K562 (cell line): ENCODE data around the gene SLC1A5. TPM values are rescaled to one million over a fixed set of nuclear protein-coding genes. Genes with fewer than 3 reads are reported as not detected.

ENCODE experiments used
- BHLHE40 ChIP-seq: IDR thresholded peaks from 2 replicates; pipeline ENCODE4 v1.6.1; 2011; ENCODE audit warnings: low read length, improper control_type of control experiment
- E2F6 ChIP-seq, 2 experiments: IDR thresholded peaks; 2 replicates each; pipeline ENCODE4 v1.6.1; 2011; ENCODE audit warnings: borderline replicate concordance in 1 of 2, control low read depth in 1 of 2, low read depth in 1 of 2, low read length in 1 of 2, mild to moderate bottlenecking in 1 of 2, mixed read lengths in 1 of 2, moderate library complexity in 1 of 2; ENCODE audit not compliant: insufficient read depth in 1 of 2, insufficient read length in 1 of 2, poor library complexity in 1 of 2, severe bottlenecking in 1 of 2; ENCODE audit errors: extremely low read depth in 1 of 2
- EGR1 ChIP-seq: fragments of 450-650 bp; conservative IDR thresholded peaks from 2 replicates; pipeline ENCODE4 v1.6.1; 2017; ENCODE audit warnings: mild to moderate bottlenecking
- EP400 ChIP-seq: fragments of 450-650 bp; IDR thresholded peaks from 2 replicates; pipeline ENCODE4 v1.6.1; 2017; ENCODE audit warnings: antibody characterized with exemption, mild to moderate bottlenecking, moderate library complexity
- ETS1 ChIP-seq: conservative IDR thresholded peaks from 2 replicates; pipeline ENCODE4 v1.6.1; 2011; ENCODE audit warnings: low read depth, mild to moderate bottlenecking, low read length; ENCODE audit not compliant: control insufficient read depth
- FOS ChIP-seq: IDR thresholded peaks from 3 replicates; pipeline ENCODE4 v1.6.1; 2011; ENCODE audit not compliant: insufficient read length; ENCODE audit errors: extremely low read depth
- NFIC ChIP-seq: fragments of 450-650 bp; IDR thresholded peaks from 2 replicates; pipeline ENCODE4 v1.6.1; 2017; ENCODE audit warnings: mild to moderate bottlenecking, inconsistent platforms
- NONO ChIP-seq, 2 experiments: fragments of 200-400 bp in 1 of 2; fragments of 450-650 bp in 1 of 2; formaldehyde crosslinking in 1 of 2; IDR thresholded peaks; 2 replicates each; pipeline ENCODE4 v1.6.1; 2017; ENCODE audit warnings: low read depth in 2 of 2, mild to moderate bottlenecking in 2 of 2, moderate library complexity in 2 of 2, low read length in 1 of 2
- SETDB1 ChIP-seq: IDR thresholded peaks from one replicate; pipeline ENCODE4 v1.6.1; 2012; ENCODE audit warnings: low read length, control low read depth, inconsistent platforms
- SIX5 ChIP-seq, 2 experiments: IDR thresholded peaks; 2 replicates each; pipeline ENCODE4 v1.6.1; 2011; ENCODE audit warnings: low read length in 2 of 2, borderline replicate concordance in 1 of 2, low read depth in 1 of 2, mild to moderate bottlenecking in 1 of 2, moderate library complexity in 1 of 2; ENCODE audit not compliant: insufficient read depth in 1 of 2
- SNIP1 ChIP-seq: fragments of 450-650 bp; IDR thresholded peaks from 2 replicates; pipeline ENCODE4 v1.7.1; 2017; ENCODE audit warnings: low read depth, mild to moderate bottlenecking
- SOX6 ChIP-seq: fragments of 450-650 bp; IDR thresholded peaks from 2 replicates; pipeline ENCODE4 v1.6.1; 2014; ENCODE audit warnings: mild to moderate bottlenecking
- TAF7 ChIP-seq: fragments of 450-650 bp; IDR thresholded peaks from 2 replicates; pipeline ENCODE4 v1.6.1; 2016; ENCODE audit warnings: missing genetic modification characterization, missing compliant biosample characterization
- ZBTB7A ChIP-seq: IDR thresholded peaks from 2 replicates; pipeline ENCODE4 v1.6.1; 2011; ENCODE audit warnings: low read depth, mild to moderate bottlenecking, low read length, moderate library complexity, borderline replicate concordance; ENCODE audit not compliant: control insufficient read depth
- ZNF318 ChIP-seq, 2 experiments: fragments of 450-650 bp; IDR thresholded peaks; 2 replicates each; pipeline ENCODE4 v1.6.1; 2016; ENCODE audit warnings: mild to moderate bottlenecking in 2 of 2, borderline replicate concordance in 1 of 2, low read depth in 1 of 2, moderate library complexity in 1 of 2
- polyA plus RNA-seq, 8 experiments: library from polyadenylated mRNA; depleted of rRNA in 4 of 8; stranded (reverse) in 5 of 8; unstranded in 3 of 8; fragments of >200 nt; fragmentation: Nextera tagmentation in 2 of 8; fragmentation: Illumina TruSeq in 1 of 8; extraction: Ambion mirVana in 2 of 8; extraction: Trizol in 1 of 8; gene quantifications; 2 replicates each; pipeline versions ENCODE4 v1.2.1 to v1.2.3, GENCODE V29; 2011 to 2014; ENCODE audit warnings: inconsistent platforms in 1 of 8, missing spikeins in 1 of 8
- total RNA-seq, 7 experiments: library from RNA; depleted of rRNA in 6 of 7; stranded (reverse); fragments of >200 nt in 6 of 7; fragmentation: Illumina TruSeq in 2 of 7; extraction: Trizol in 2 of 7; gene quantifications; 2 replicates each; pipeline versions ENCODE4 v1.2.1 to v1.2.3, GENCODE V29; 2011 to 2021; ENCODE audit warnings: low replicate concordance in 1 of 7

SLC1A5 gene
- total and polyA plus RNA-seq, 9 of the 15 experiments (the other 6 are each of a cell fraction or from before 2014, with no cell fraction given) = 31.2 to 417 (median 134) TPM

GRCh38 chr19:46788262-46788967 is at the start of gene SLC1A5 (continued):
- TF ChIP-seq ZNF318 (IDR thresholded peaks at IDR 0.05; ENCODE audit: borderline replicate concordance in 1 of 2, low read depth in 1 of 2) (peak in 1 of 2 experiments; percentile 50; a peak in 1 of 4 replicates), EP400 (peak; percentile 98), FOS (peak; percentile 64), ETS1 (peak; percentile 82), TAF7 (tag) (peak; percentile 98), SIX5 (IDR thresholded peaks at IDR 0.05; ENCODE audit: borderline replicate concordance in 1 of 2, insufficient read depth in 1 of 2, low read depth in 1 of 2, low read length in 2 of 2) (no peak), NFIC (peak; percentile 79), ZBTB7A (peak; percentile 78), NONO (IDR thresholded peaks at IDR 0.05; ENCODE audit: low read depth in 2 of 2, low read length in 1 of 2) (peak; percentile 80 to 85), E2F6 (IDR thresholded peaks at IDR 0.05; ENCODE audit: borderline replicate concordance in 1 of 2, extremely low read depth in 1 of 2, insufficient read depth in 1 of 2, insufficient read length in 1 of 2, low read depth in 1 of 2, low read length in 1 of 2, poor library complexity in 1 of 2, severe bottlenecking in 1 of 2) (peak; percentile 96 to 99), SNIP1 (no peak; the same call in 1 of the 2 replicates), SETDB1 (no peak), EGR1 (0 out of 2 replicates have a peak, but pooled peaks have one; percentile 6), BHLHE40 (peak; percentile 81), SOX6 (no peak)
